ENCODE data around the gene PSTPIP2. TPM values are rescaled to one million over a fixed set of nuclear protein-coding genes. Genes with fewer than 3 reads are reported as not detected.

The PSTPIP2 gene
- total RNA-seq, 2 experiments from 2014 or later, result 33.0 to 33.9 TPM

- ChIA-PET CTCF (no interaction called here), POLR2A (interaction anchor here (0.5 kb wide), 1 partner anchor 32 kb away, joined by 3 read pairs; no protein-coding TSS in a partner anchor)
Measured at GRCh38 chr18:45958730-45959129, 113.3 kb downstream of the PSTPIP2 start.

GRCh38 chr18:45958027-45958426, 114.0 kb downstream of the PSTPIP2 start:
- POLR2A ChIA-PET, result no interaction called here
- CTCF ChIA-PET, result no interaction called here

- POLR2A ChIA-PET, result no interaction called here
- CTCF ChIA-PET, result no interaction called here
Measured at GRCh38 chr18:45957100-45957499, 115.0 kb downstream of the PSTPIP2 start.

GRCh38 chr18:45954070-45954934, 117.8 kb downstream of the PSTPIP2 start:
- POLR2A ChIA-PET, result interaction anchor here (0.6 kb wide), 1 partner anchor 963 kb away, joined by 3 read pairs; the partner anchor contains the start of genes KATNAL2 and PIAS2
- CTCF ChIA-PET, result no interaction called here

- ChIA-PET POLR2A (no interaction called here), CTCF (no interaction called here)
Measured at GRCh38 chr18:45951016-45951714, 120.9 kb downstream of the PSTPIP2 start.

- ChIA-PET CTCF (no interaction called here), POLR2A (no interaction called here)
Measured at GRCh38 chr18:45945669-45946068, 126.4 kb downstream of the PSTPIP2 start.

GRCh38 chr18:45940724-45941123, 131.3 kb downstream of the PSTPIP2 start:
- ChIA-PET POLR2A (no interaction called here), CTCF (no interaction called here)

- POLR2A ChIA-PET, result interaction anchor here (0.6 kb wide), 1 partner anchor 159 kb away, joined by 3 read pairs; the partner anchor contains the start of gene ATP5F1A
- CTCF ChIA-PET, result no interaction called here
Measured at GRCh38 chr18:45939236-45939635, 132.8 kb downstream of the PSTPIP2 start.

GRCh38 chr18:45938488-45938935, 133.5 kb downstream of the PSTPIP2 start:
- ChIA-PET POLR2A (interaction anchor here (0.8 kb wide), 1 partner anchor 118 kb away, joined by 3 read pairs; no protein-coding TSS in a partner anchor), CTCF (no interaction called here)

- CTCF ChIA-PET, result interaction anchor here (1.4 to 1.8 kb wide), 2 partner anchors 56 to 138 kb away, joined by 3 to 5 read pairs; no protein-coding TSS in a partner anchor
- POLR2A ChIA-PET, result no interaction called here
Measured at GRCh38 chr18:45935591-45936335, 136.3 kb downstream of the PSTPIP2 start.

Other genes with a start within 250 kb of the PSTPIP2 start
- not detected for gene SIGLEC15, start 246.6 kb downstream of the PSTPIP2 start, total RNA-seq
- 10 to 100 TPM; 14.7 TPM for gene EPG5, start 104.9 kb downstream of the PSTPIP2 start, total RNA-seq
- 100 to 1,000 TPM; 485 to 505 TPM for gene ATP5F1A, start 26.0 kb upstream of the PSTPIP2 start, total RNA-seq
- 10 to 100 TPM; 55.2 to 59.2 TPM for gene HAUS1, start 32.1 kb upstream of the PSTPIP2 start, total RNA-seq